ENCODE results near the gene ZNF770.
"Not testable (repeated sequence)": the region's sequence is repeated elsewhere in the genome, so short reads cannot be mapped to it uniquely, and the experiment has no call there.

DNA sequence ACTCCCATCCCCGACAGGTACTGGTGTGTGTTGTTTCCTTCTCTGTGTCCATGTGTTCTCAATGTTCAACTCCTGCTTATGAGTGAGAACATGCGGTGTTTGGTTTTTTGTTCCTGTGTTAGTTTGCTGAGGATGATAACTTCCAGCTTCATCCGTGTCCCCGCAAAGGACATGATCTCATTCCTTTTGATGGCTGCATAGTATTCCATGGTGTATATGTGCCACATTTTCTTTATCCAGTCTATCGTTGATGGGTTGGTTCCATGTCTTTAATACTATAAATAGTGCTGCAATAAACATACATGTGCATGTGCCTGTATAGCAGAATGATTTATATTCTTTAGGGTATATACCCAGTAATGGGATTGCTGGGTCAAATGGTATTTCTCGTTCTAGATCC lies 59.7 kb downstream of the ZNF770 start:
- not testable (repeated sequence) for TF ChIP-seq POLR2A (IDR thresholded peaks at IDR 0.05)
- TF ChIP-seq, protein P1, sequence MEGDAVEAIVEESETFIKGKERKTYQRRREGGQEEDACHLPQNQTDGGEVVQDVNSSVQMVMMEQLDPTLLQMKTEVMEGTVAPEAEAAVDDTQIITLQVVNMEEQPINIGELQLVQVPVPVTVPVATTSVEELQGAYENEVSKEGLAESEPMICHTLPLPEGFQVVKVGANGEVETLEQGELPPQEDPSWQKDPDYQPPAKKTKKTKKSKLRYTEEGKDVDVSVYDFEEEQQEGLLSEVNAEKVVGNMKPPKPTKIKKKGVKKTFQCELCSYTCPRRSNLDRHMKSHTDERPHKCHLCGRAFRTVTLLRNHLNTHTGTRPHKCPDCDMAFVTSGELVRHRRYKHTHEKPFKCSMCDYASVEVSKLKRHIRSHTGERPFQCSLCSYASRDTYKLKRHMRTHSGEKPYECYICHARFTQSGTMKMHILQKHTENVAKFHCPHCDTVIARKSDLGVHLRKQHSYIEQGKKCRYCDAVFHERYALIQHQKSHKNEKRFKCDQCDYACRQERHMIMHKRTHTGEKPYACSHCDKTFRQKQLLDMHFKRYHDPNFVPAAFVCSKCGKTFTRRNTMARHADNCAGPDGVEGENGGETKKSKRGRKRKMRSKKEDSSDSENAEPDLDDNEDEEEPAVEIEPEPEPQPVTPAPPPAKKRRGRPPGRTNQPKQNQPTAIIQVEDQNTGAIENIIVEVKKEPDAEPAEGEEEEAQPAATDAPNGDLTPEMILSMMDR (IDR thresholded peaks at IDR 0.05) = not testable (repeated sequence)

Measured in ovary (tissue), 3 donors.